Left lung (tissue), 10 donors: Measurements from ENCODE around the gene ZDHHC5. TPM values are rescaled to one million over a fixed set of nuclear protein-coding genes. Genes with fewer than 3 reads are reported as not detected.
A peak's percentile ranks its signal among the peaks of the same experiment; 100 is the strongest.
"Not testable (repeated sequence)": the region's sequence is repeated elsewhere in the genome, so short reads cannot be mapped to it uniquely, and the experiment has no call there.

Source experiments
- ATAC-seq: fragments of 200-7000 bp; cut with Tn5 transposase; one replicate; pipeline ENCODE4 v1.9.1; 2020; ENCODE audit warnings: moderate library complexity
- DNase-seq, 4 donors: peaks; one replicate each; pipeline ENCODE4 v3.0.0-alpha.2; 2013 to 2020
- H3K27ac ChIP-seq, 2 donors: fragments of 200-600 bp; sonication (generic) in 1 of 2; one replicate each; pipeline versions ENCODE4 v1.5.0 to v1.8.0; 2020 to 2021
- H3K27me3 ChIP-seq, 2 donors: fragments of 200-600 bp; sonication (generic) in 1 of 2; one replicate each; pipeline versions ENCODE4 v1.5.0 to v1.8.0; 2020 to 2021
- H3K36me3 ChIP-seq, 2 donors: fragments of 200-600 bp; sonication (generic) in 1 of 2; one replicate each; pipeline versions ENCODE4 v1.5.0 to v1.8.0; 2020 to 2021
- H3K4me1 ChIP-seq, 2 donors: fragments of 200-600 bp; one replicate each; pipeline ENCODE4 v1.8.0; 2021
- H3K4me3 ChIP-seq, 2 donors: fragments of 200-600 bp; sonication (generic) in 1 of 2; one replicate each; pipeline versions ENCODE4 v1.5.0 to v1.8.0; 2020 to 2021; ENCODE audit warnings: mild to moderate bottlenecking in 1 of 2
- H3K9me3 ChIP-seq, 2 donors: fragments of 200-600 bp; sonication (generic) in 1 of 2; one replicate each; pipeline versions ENCODE4 v1.5.0 to v1.8.0; 2020 to 2021
- CTCF ChIP-seq, 2 donors: fragments of 200-600 bp; sonication (generic) in 1 of 2; IDR thresholded peaks; one replicate each; pipeline versions ENCODE4 v1.5.0 to v1.8.0; 2021; ENCODE audit warnings: antibody characterized with exemption in 2 of 2
- intact Hi-C, 2 donors: fragments of 100-400 bp; cut with DNase I; formaldehyde crosslinking; loops; one replicate each; pipeline versions ENCODE4 v1.11.2 to v1.14.2; 2022
- polyA plus RNA-seq, 6 donors: library from polyadenylated mRNA; unstranded; fragments of 120-200 nt; gene quantifications; one replicate each; pipeline ENCODE4 v1.2.1, GENCODE V29; 2013; ENCODE audit not compliant: insufficient read length in 6 of 6
- total RNA-seq, 2 donors: library from RNA; stranded (reverse); fragmentation: NEBNext Ultra II Directional; extraction: Animal tissue kit (Norgen Biotek cat#: 25700); gene quantifications; one replicate each; pipeline ENCODE4 v1.2.1, GENCODE V29; 2021
- donor health status: DM: no; HTN: yes; CAD: no.
- donor health status: DM: no; HTN: no; CAD: no.

ZDHHC5 gene
- total and polyA plus RNA-seq, 8 donors: 37.5 to 83.6 (median 43.9) TPM

GRCh38 chr11:57675176-57675941 is 7.4 kb downstream of the ZDHHC5 start:
- peaks cover 7 to 34% of the 10 kb centered on the region in 2 donors for H3K4me1 ChIP-seq
- DNase-seq (peak in 1 of 4 donors; percentile 19), ATAC-seq (peak; percentile 65)
- H3K27ac ChIP-seq: no peak overlapping the region
- H3K36me3 ChIP-seq: peaks cover 0 to 84% of the 10 kb centered on the region in 2 donors
- TF ChIP-seq CTCF (IDR thresholded peaks at IDR 0.05): no peak
- no peak overlapping the region for H3K4me3 ChIP-seq
- H3K27me3 ChIP-seq: no peaks in the 10 kb centered on the region
- no peaks in the 10 kb centered on the region for H3K9me3 ChIP-seq
- intact Hi-C loops: no loop called here

GRCh38 chr11:57679396-57679795 is 11.5 kb downstream of the ZDHHC5 start:
- no peak overlapping the region for H3K27ac ChIP-seq
- no peaks in the 10 kb centered on the region for H3K9me3 ChIP-seq
- DNase-seq: no peak
- no peak for ATAC-seq
- no peak for TF ChIP-seq CTCF (IDR thresholded peaks at IDR 0.05)
- H3K4me1 ChIP-seq: peaks cover 0 to 24% of the 10 kb centered on the region in 2 donors
- H3K27me3 ChIP-seq: no peaks in the 10 kb centered on the region
- no peak overlapping the region for H3K4me3 ChIP-seq
- H3K36me3 ChIP-seq: peaks cover 0 to 93% of the 10 kb centered on the region in 2 donors
- intact Hi-C loops: no loop called here

- Histone ChIP-seq H3K36me3 (peaks cover 0 to 93% of the 10 kb centered on the region in 2 donors), H3K4me3 (no peak overlapping the region), H3K27ac (no peak overlapping the region), H3K27me3 (no peaks in the 10 kb centered on the region), H3K4me1 (peaks cover 0 to 15% of the 10 kb centered on the region in 2 donors), H3K9me3 (no peaks in the 10 kb centered on the region)
- intact Hi-C loops: no loop called here
- DNase-seq (no peak), ATAC-seq (no peak)
- no peak for TF ChIP-seq CTCF (IDR thresholded peaks at IDR 0.05)
Measured at GRCh38 chr11:57680552-57680874, 12.6 kb downstream of the ZDHHC5 start.

GRCh38 chr11:57681168-57681567 is 13.3 kb downstream of the ZDHHC5 start:
- Histone ChIP-seq H3K4me1 (peaks cover 0 to 10% of the 10 kb centered on the region in 2 donors), H3K36me3 (peaks cover 0 to 95% of the 10 kb centered on the region in 2 donors), H3K9me3 (no peaks in the 10 kb centered on the region), H3K4me3 (no peak overlapping the region), H3K27ac (no peak overlapping the region), H3K27me3 (no peaks in the 10 kb centered on the region)
- ATAC-seq (no peak), DNase-seq (no peak)
- no peak for TF ChIP-seq CTCF (IDR thresholded peaks at IDR 0.05)
- intact Hi-C loops: no loop called here

- H3K27ac ChIP-seq, DNase-seq, H3K27me3 ChIP-seq, H3K4me1 ChIP-seq, H3K9me3 ChIP-seq, intact Hi-C loops, H3K4me3 ChIP-seq, ATAC-seq: not testable (repeated sequence)
- H3K36me3 ChIP-seq: peaks cover 0 to 100% of the 10 kb centered on the region in 2 donors
Measured at GRCh38 chr11:57690474-57690873, 22.6 kb downstream of the ZDHHC5 start.
